Measurements from ENCODE around the gene CSKMT. TPM values are rescaled to one million over a fixed set of nuclear protein-coding genes. Genes with fewer than 3 reads are reported as not detected.
A peak's percentile ranks its signal among the peaks of the same experiment; 100 is the strongest.

CSKMT gene
- total and polyA plus RNA-seq, 10 of the 15 experiments (the other 5 are each of a cell fraction or from before 2014, with no cell fraction given): 7.0 to 213 (median 21.6) TPM

- intact Hi-C loops (cut with micrococcal nuclease; ENCODE audit: unreplicated experiment): loop anchor here (2.0 kb wide), 1 partner anchor 23 kb away; no protein-coding TSS in a partner anchor
- peak; percentile 99 for ATAC-seq
- Histone ChIP-seq H3K9ac (ENCODE audit: control insufficient read depth, insufficient read depth, low read length) (peak within 1 kb of the TSS; percentile 98), H3K79me2 (ENCODE audit: control insufficient read depth, insufficient read depth, low read length) (peaks cover 37% of the 10 kb centered on the region), H4K20me1 (ENCODE audit: control insufficient read depth, insufficient read depth) (no peaks in the 10 kb centered on the region; the same call in 1 of the 2 replicates), H3K4me2 (ENCODE audit: control insufficient read depth, insufficient read depth) (peak within 1 kb of the TSS; percentile 93), H3K27me3 (replicated peaks in 1 of 2; ENCODE audit: control insufficient read depth in 2 of 2, insufficient read depth in 2 of 2, low read length in 1 of 2) (no peaks in the 10 kb centered on the region), H3K9me3 (replicated peaks; ENCODE audit: control insufficient read depth, insufficient read depth, low read length) (no peaks in the 10 kb centered on the region), H3K27ac (ENCODE audit: control insufficient read depth, insufficient read depth) (peak within 1 kb of the TSS; percentile 93), H3K36me3 (ENCODE audit: control insufficient read depth in 2 of 2, insufficient read depth in 2 of 2, low read length in 1 of 2) (peaks cover 10 to 13% of the 10 kb centered on the region in 2 experiments; a peak in 3 of 4 replicates), H3K4me1 (ENCODE audit: control insufficient read depth, insufficient read depth, low read length) (peaks cover 4% of the 10 kb centered on the region; the same call in 1 of the 2 replicates), H3K4me3 (peak within 1 kb of the TSS; percentile 98), H2AFZ (ENCODE audit: control insufficient read depth, low read depth, low read length) (peak within 1 kb of the TSS; percentile 67)
- in situ Hi-C loops (cut with MboI): no loop called here
- RAD21 ChIA-PET (ENCODE audit: unreplicated experiment): interaction anchor here (0.6 to 1.6 kb wide), 6 partner anchors 19 to 222 kb away, joined by 3 to 9 read pairs (median 3); partner anchors contain the start of genes B3GAT3, C11orf98, CSKMT and LBHD1
- under 1% methylated on average over 71 of the region's 73 CpGs for WGBS (ENCODE audit: insufficient coverage, insufficient replicate concordance, low lambda C conversion rate, missing lambda C conversion rate)
- POLR2A ChIA-PET: interaction anchor here (0.5 to 14.6 kb wide), 12 partner anchors 10 to 210 kb away, joined by 3 to 295 read pairs (median 6); partner anchors contain the start of genes B3GAT3, C11orf98, CSKMT and HNRNPUL2
- SMC1A ChIA-PET (ENCODE audit: uncharacterized antibody, unreplicated experiment): interaction anchor here (1.2 to 3.1 kb wide), 4 partner anchors 9 to 81 kb away, joined by 3 to 9 read pairs (median 4); partner anchors contain the start of genes C11orf98, CSKMT, HNRNPUL2 and TTC9C
- CTCF ChIA-PET: interaction anchor here (0.8 to 1.6 kb wide), 4 partner anchors 19 to 55 kb away, joined by 3 to 7 read pairs (median 4); partner anchors contain the start of genes C11orf98, CSKMT and TUT1
- DNase-seq (ENCODE audit: low read depth, low spot score): peak; percentile 82
- BruUV-seq (replicated peaks): TSS peak; percentile 75
- FAIRE-seq: peak; percentile 74
- TF ChIP-seq MAX (IDR thresholded peaks at IDR 0.05; ENCODE audit: low read depth, low read length) (peak; percentile 53; the same call in 1 of the 2 replicates), RELA (IDR thresholded peaks at IDR 0.05; ENCODE audit: borderline replicate concordance, partially characterized antibody) (no peak), NFIC (IDR thresholded peaks at IDR 0.05; ENCODE audit: low read depth, low read length) (no peak), RCOR1 (conservative IDR thresholded peaks at IDR 0.05; ENCODE audit: low read depth, low read length) (no peak), MEF2A (IDR thresholded peaks at IDR 0.05; ENCODE audit: insufficient read depth, low read depth, low read length) (no peak), MYB (IDR thresholded peaks at IDR 0.05; ENCODE audit: borderline replicate concordance, low read depth, low read length) (no peak), ZSCAN29 (IDR thresholded peaks at IDR 0.05) (no peak), NFYA (IDR thresholded peaks at IDR 0.05; ENCODE audit: borderline replicate concordance, low read depth, low read length) (no peak), ZNF384 (IDR thresholded peaks at IDR 0.05; ENCODE audit: borderline replicate concordance, low read depth, low read length) (no peak), POLR2AphosphoS5 (IDR thresholded peaks at IDR 0.05; ENCODE audit: low read length) (peak; percentile 92), MLLT1 (IDR thresholded peaks at IDR 0.05) (peak; percentile 58; the same call in 1 of the 2 replicates), EZH2 (IDR thresholded peaks at IDR 0.05; ENCODE audit: borderline replicate concordance, control insufficient read depth, low read depth, low read length) (no peak), KAT2A (conservative IDR thresholded peaks at IDR 0.05; ENCODE audit: control insufficient read depth, low read depth, low read length) (no peak), FOXM1 (IDR thresholded peaks at IDR 0.05; ENCODE audit: low read depth, low read length) (no peak), DPF2 (IDR thresholded peaks at IDR 0.05) (peak; percentile 71), RBBP5 (conservative IDR thresholded peaks at IDR 0.05) (no peak), GATAD2B (conservative IDR thresholded peaks at IDR 0.05; ENCODE audit: low read depth) (peak; percentile 70), E4F1 (IDR thresholded peaks at IDR 0.05; ENCODE audit: borderline replicate concordance, partially characterized antibody) (peak; percentile 41), TCF12 (IDR thresholded peaks at IDR 0.05; ENCODE audit: low read depth, low read length) (no peak)
Measured at GRCh38 chr11:62645946-62646824, 18.9 kb upstream of the CSKMT start, which contains the start of gene GANAB. TSS of gene GANAB (minus strand) at chr11:62646613. CDS start at chr11:62646599, 14 bp downstream.
